NCI-H69 (cell line): ENCODE measurements around the gene NR2E1.

Experiments
- DNase-seq: peaks from one replicate; lab custom pipeline; 2025; lab: John Stamatoyannopoulos, UW

NR2E1 gene

DNA sequence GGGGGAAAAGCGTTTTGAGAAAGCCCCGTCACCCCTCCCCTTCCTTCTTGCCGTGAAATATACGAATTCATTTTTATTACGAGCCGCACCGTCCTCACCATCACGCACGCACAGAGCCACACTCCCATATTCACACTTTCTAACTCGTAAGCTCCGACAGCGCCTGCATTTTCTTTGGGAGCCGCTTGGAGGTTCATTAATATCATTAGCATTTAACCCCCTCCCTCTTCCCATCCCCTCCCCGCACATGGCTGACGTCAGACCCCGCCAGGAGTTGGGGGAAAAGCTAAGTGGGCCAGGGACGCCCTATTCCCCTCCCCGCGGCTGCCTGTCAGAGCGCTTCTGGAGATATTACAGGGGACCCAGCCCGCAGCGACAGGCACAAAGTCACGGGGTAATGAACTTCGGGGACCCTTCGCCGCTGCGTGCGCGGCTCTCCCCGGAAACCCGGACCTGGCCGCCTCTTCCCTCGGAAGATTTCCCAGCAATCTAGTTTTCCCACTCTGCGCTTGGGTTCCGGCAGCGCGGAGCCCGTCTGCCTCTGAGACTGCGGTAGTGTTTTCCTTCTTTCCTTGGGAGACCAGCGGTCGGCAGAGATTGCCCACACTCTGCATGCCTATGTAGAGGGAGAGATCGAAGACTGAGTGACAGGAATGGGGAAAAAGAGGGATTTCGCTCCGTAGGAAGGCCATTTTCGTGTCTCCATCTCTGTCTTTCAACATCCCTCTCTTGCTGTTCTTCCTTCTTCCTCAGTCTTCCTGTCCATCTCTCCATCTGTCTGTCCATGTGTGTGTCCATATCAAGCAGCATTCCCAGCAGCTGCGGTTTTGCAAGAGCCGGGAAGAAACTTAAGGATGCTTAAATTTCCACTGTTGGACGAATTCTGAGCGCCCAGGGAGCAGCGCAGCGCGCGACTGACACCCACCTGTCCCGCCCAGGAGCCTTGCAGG is at the start of gene NR2E1:
NR2E1 (plus strand) TSS at position 309 of the 950 bp plus-strand sequence. CDS start 744 bp downstream, outside the sequence.
- peak; percentile 39 for DNase-seq

DNA sequence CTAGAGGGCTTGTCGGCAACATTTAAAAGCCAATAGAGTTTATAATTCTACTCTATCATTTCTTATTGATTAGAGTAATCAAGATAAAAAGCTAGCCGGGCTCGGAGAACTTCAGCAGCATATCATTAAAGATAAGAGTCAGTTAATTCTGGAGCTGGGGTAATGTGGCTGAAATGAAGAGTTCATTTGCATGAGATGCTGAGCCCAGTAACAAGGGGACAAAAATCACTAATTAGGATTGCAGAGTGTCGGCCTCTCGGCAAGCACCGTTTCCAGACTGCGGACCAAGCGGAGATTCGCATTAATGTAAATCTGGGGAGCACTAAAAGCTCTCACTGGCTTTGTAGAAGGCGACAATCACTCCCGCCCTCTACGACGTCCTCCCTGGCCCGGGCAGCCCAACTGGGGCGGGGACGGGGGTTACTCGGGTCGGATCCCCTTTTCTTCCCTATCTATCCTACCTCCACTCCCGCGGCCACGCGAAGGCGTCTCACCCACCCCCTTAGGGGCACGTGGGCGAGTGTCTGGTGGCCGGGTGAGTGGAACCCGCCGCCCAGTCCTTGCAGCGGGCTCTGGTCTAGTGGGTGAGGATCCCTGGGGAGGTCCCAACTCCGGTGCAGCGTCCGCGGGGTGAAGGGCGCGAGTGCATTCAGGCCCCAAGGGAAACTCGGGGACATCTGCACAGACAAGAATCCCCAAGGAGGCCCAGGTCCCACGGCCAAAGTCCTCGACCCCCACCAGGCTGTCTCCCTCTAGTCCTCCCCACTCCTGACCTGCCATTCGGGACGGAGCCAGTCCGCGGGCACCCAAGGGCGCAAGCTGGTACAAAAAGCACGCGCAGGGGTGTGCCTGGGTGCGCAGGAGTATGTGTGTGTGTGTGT is 49.0 kb upstream of the NR2E1 start:
- DNase-seq, result no peak

DNA sequence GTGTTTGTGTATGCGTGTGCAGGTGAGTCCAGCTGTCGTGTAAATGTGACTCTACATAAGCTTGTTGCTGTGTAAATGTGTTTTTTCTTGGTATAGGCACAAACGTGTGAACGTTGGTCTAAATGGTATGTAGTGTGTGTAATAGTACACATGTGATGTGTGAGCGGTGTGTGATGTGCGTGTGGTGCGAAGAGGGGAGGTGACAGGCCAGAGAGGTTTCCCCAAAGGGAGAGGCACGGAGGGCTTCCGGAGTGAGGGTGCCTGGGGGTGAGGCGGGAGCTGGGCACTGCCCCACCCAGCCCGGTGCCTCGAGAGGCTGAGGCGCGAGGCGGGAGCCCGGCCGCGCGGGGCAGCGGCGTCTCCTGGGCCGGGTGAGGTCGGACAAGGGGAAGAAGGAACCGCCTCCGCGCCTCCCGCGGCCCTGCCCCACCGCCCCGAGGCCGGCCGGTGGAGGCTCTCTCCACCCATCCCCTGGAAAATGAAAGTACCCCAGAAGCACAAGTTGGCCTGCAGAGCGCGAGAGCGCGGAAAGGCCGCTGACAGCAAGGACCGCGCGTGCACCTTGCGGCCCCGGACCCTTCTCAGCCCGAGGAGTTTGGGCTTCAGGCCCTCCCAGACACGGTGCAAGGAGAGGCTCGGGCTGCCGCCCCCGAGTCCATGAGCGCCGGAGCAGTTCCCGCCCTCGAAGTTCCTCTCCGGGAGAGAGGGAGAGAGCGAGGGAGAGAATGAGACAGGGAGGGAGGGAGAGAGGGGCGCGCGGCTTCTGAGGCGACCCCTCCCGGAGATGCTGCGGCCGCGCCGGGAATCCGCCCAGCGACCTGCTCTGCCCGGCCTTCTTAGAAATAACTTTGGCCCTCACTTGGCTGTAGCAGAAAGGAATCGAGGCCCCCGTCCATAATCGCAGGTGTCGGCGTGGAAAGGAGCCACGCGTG is 48.1 kb upstream of the NR2E1 start:
- peak; percentile 69 for DNase-seq

DNA sequence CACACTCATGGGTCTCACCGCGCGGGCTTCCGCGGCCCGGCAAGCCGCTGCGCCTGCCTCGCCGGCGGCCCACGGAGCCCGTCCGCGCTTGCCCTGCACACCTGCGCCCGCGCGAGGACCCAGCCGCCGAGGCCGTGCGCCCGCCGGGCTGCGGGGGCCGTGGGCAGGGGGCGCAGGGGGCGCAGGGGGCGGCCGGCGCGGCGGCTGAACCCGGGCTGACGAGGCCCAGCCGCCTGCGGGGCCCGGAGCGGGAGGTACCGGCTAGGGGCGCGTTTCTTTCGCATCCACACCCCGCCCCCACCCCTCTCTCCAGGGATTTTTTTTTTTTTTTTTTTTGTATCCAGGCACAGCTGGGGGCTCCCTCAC is 47.5 kb upstream of the NR2E1 start:
- DNase-seq, result peak; percentile 60

DNA sequence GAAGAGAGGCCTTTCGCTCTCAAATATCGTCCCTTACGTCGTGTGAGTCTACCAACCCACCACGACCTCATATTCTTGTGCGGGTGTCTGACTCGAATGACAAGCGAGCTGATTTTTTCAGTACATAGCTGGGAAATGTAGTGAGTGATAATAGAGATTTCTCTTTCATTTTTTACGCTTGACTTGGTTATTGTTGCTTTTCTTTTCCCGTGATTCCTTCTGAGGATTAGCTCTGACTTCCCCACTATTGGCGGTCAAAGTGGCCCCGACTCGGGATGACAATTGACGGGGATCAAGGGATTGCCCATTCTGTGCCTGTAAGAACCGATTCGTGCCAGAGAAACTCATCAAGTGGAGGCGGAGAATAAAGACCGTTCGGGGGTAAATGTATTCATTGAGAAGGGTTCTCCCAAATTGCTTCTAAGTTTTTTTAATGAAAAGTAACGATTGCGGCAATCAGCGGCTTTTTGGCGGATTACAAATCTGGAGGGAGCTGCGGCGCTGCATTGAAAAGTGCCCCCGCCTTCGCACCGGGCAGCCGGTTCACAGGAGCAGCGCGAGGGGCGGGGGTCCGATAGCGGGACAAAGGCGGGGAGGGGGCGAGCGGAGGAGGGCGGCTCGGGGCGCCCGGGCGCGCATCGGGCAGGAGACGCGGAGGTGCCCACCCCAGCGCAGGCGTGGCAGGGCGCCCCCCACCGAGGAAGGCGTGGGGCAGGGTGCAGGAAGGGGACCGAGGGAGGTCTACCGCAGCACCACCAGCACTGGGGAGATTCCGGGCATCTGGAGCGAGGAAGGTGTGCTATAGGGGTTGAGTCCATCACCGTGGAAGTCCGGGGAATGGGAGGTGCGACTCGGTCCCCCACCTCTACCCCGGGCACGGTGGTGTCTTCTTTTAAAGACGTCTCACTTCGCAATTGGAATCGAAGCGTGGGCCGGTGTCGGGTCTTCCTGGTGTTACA is 46.7 kb upstream of the NR2E1 start:
- DNase-seq, result no peak

DNA sequence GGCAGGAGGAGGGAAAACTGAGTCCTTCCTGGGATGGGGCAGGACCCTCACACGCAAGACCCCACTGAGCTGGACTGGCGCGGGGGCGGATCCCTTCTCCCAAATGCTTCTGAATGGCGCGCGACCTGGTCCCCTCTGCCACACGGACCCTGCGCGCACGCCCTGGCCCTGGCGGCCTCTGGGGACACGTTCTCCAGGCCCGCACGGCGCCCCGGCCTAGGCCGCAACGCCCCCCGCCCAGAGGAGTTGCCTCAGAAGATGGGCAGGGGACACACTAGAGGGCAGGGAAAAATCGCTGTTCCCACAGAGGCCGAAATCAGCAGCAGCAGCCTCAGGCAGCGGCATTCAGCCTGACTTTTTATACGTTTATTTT is 46.1 kb upstream of the NR2E1 start:
- DNase-seq, result no peak

DNA sequence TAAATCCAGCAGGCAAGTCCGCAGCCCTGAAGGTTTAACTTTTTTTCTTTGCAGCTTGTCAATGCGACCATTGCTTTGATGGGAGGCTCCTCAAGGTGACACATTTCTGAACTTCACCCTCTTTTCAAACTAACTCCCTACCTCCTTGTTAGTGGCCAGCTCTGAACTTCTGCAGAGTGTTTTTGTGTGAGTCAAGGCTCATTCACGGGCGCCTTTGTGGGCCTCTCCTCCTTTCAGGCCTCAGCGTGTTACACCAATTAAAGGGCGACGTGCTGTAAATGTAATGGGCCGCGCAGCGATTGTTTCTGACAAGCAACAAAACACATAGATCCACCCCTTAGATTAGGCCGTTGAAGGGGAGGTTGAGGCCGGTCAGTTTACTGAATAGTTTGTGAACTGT is 45.5 kb upstream of the NR2E1 start:
- DNase-seq, result no peak

DNA sequence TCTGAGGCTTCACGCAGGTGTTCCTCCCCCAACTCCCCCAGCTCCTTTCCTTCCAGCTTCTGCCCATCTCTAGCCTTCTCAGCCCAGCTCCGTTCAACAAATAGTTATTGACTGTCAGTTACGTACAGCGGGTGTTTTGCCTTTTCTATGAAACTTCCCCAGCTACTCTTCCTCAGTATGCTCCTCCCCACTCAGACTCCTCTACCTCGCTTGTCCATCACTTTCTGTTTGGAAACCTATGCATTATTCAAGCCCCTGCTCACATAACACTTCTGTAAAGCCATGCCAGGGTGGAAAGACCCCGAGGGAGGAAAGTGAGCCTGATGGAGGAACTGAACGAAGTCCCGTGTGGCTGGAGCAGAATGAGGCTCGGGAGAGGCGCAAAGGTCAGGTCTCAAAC is 44.2 kb upstream of the NR2E1 start:
- DNase-seq, result no peak

DNA sequence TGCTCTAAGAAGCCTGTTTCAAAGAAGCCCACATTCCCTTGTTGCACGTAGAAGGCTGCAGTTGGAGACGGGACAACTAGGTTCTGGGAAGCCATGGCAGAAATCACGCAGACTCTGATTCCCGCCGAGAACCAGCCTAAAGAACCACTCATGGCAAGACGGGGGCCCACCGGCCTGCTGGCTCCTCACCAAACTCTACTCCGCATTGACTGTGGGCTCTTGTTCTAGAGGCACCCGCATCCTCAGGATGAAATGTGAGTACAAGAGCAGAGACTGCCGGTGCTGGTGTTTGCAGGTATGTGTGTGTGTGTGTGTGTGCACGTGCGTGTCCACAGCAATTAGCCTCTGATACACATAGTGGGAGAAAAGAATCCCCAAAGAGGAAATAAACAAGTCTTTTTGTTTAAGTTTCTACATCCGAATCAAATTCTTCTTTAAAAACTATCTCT is 42.3 kb upstream of the NR2E1 start:
- peak; percentile 61 for DNase-seq

DNA sequence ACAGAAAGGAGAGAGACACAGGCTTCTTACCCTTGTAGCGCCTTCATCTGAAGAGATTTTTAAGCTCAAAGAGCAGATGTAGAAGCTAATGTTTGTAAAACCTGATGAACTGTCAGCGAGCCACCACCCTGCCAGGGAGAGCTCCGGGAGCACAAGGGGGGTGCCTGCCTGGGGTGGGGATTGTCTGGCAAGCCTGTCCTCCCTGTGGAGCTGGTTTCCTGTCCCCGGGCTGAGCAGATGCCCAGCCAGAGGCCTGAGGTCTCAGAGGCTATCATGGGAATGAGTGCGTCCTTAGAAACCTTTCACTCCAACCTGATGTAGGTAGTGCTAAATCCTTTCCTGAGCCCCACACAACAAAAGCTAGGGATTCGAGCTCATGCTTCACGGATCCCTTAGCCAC is 41.9 kb upstream of the NR2E1 start:
- DNase-seq, result peak; percentile 83

DNA sequence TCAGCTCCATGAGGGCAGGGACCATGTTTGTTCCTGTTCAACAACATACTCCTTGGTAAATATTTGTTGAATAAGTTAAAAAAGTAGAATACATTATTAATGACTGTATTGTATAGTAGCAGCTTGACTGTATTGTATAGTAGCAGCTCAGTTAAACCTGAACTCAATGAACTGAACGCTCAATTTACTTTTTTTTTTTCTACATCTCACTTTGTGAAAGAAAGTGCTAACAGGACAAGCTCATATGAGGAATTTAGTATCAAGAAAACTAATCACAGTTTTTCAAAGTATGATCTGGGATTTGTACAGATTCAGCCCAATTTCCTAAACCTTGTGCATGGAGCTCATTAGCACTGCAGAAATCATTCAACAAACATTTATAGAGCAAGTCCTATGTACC is 38.8 kb upstream of the NR2E1 start:
- no peak for DNase-seq

DNA sequence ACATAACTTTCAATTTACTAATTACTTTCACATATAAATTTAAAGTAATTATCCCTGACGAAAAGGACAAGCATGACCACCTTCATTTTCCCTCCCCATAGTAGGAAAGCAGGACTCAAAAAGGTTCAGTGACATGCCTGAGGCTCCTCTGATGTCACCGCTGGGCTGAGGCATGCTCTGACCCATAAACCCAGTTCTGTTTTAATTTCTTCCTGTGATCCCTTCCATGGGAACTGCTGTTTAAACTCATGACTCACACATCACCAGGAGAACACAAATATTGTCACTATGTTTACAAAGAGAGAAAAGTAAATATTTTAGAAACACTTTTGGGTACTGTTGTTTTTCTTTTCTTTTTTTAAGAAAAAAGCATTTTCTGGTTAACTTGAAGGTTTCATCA is 38.0 kb upstream of the NR2E1 start:
- DNase-seq, result peak; percentile 90

DNA sequence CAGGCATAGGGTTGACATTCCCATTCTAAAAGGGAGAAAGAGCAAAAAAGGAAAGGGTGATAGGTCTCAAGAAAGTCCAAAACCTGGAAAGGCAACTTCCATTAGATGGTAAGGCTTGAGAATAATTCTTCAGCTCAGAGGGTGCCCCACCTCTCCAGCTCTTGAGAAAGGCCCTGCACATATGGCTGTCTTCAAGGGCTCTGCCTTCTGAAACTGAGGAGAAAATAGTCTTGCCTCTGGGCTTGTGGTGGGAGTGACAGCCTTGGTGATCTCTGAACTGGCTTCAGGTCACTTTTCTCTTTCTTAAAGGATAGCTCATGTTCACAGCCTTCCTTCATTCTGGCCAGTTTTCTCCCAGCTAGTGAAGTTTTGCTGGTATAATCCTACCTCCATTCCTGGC is 35.6 kb upstream of the NR2E1 start:
- DNase-seq, result no peak

DNA sequence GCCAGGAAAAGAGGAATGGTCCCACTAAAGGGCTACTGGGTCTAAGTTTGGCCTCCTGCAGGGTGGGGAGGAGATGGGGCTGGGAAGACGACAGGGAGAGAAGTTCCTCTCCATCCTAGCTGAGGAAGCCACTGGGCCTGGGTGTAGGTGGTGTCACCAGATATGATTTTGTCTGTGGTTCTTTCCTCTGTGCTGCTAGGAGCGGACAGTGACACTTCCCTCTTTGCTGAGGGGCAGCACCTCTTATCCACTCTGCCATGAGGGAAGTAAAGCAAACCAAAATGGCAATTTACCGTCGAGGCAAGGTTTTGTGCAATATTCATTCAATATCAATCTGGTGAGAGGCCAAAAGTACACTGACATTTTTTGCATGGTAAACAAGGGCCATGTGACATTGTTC is 33.0 kb upstream of the NR2E1 start:
- DNase-seq, result no peak

DNA sequence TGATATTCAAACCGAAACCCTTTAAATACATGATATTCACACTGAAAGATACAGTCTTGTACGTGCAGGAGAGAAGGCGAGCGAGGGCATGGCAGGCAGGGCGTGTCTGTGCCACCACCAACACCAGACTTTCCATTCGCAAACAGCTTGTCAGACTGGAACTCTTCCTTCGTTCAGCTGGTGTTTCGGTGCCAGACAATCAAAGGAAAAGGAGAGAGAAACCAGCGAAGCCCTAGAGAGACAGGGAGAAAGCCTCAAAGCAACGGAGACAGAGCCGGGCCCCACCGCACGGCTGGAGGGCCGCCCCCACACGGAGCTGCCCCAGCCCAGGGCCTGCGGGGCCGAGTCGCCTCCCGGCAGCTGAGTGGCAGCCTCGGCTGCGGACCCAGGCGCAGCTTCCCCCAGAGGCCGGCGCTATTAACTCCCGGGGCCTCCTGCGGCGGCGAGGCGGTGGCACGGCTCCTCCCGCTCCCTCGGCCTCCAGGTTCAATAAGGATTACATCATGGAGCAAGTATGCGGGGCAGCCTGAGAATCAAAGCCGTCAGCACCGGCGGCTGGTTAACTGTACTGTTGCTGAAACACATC is 32.1 kb upstream of the NR2E1 start:
- DNase-seq, result peak; percentile 96

DNA sequence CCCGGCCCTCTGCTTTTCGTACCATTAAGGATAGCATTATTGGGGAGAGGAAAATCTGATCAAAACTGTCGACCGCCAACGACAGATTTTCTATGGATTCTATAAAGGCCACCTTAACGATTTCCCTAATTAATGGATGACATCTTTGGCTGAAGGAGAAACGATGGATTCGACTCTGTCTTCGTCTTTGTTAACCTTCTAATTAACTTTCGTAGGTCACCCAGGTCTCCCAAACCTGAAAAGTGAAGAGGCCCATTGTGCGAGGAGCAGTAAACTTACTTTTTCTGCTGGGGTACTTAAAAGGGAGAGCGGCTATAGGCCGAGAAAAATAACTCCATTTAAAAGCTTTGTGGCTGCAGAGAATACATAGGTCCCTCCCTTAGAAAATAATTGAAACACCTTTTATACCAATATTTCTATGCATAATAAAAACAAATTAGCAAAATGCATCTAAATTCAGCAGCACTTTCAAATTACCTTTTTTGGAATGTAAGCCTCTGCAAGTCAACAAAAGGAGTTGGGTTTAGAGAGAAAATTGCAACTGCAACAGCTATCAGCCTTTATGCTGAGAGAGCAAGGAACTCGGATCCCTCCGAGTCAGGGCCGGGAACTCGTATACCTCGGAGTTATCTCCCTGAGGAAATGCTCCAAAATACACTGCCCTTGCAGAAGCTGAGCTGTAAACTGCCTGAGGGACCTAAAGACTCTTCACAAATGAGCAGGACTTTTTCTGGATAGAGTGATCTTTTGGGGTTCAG is 31.4 kb upstream of the NR2E1 start:
- peak; percentile 34 for DNase-seq

DNA sequence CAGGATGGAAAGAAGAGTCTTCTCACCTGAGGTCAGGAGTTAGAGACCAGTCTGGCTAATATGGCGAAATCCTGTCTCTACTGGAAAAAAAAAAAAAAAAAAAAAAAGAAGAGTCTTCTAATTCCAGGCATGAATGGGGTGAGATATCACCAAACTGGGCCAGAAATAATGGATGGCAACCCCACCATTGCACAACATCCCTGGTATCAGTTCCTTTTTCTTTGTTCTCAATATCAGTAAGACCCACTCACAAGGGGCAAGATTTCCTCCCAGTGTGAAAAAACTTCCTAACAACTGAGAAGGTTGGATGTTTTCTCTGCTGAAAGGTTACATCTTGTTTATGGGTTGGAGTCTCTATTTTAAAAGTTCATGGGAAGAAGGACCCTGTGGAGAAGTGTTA is 23.6 kb upstream of the NR2E1 start:
- DNase-seq, result no peak

DNA sequence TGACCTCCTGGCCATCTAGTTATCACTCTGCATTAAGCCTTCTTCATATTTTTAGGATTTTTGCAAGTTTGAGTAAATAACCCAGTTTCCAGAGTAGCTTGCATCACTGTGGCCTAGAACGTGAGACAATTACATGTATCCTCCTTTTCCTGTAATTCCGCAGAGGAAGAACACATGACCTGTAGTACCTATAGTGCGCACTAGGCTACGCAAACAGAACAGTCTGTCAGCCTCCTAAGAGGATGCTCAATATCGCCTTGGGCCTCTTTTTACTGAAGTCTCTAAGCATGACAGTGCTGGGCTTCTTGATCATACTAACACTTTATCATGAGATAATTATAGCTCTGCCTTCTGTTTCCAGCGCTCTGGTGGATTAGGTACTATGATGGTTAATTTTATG is 20.2 kb upstream of the NR2E1 start:
- DNase-seq, result peak; percentile 96

DNA sequence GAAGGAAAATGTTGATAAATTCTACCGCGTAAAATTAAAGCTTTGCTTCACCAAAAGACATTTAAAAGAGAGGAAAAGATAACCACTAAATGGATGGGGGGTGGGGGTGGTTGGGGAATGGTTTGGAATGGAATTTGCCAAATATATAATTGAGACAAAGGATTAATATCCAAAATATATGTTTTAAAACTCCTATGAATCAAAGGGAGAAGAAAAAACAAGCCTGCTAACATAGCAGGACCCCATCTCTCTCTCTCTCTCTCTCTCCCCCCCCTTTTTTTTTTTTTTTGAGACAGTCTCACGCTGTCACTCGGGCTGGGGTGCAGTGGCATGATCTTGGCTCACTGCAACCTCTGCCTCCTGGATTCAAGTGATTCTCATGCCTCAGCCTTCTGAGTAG is 13.4 kb upstream of the NR2E1 start:
- DNase-seq, result no peak
